Measurements from ENCODE around the gene JAK3.
A peak's percentile ranks its signal among the peaks of the same experiment; 100 is the strongest.

JAK3 gene

GRCh38 chr19:17775991-17776803 is 71.6 kb downstream of the JAK3 start:
- DNase-seq = no peak

GRCh38 chr19:17775245-17775927 is 72.4 kb downstream of the JAK3 start:
- peak; percentile 58 for DNase-seq

All from activated CD4-positive, CD25-positive, alpha-beta regulatory T cell treated with anti-CD3 and anti-CD28 coated beads, Interleukin-2, amount 50 U/mL, for 72 hours (primary cell).